ENCODE data around the gene POLD2.
"Not testable (repeated sequence)": the region's sequence is repeated elsewhere in the genome, so short reads cannot be mapped to it uniquely, and the experiment has no call there.

The POLD2 gene

GRCh38 chr7:44123190-44124003, at the start of gene POLD2:
POLD2 (minus strand) TSS chr7:44123548; CDS start chr7:44122053, 1,495 bp downstream.
- peaks cover 11% of the 10 kb centered on the region for H3K4me1 ChIP-seq

GRCh38 chr7:44172803-44173424, 49.6 kb upstream of the POLD2 start:
- no peak for DNase-seq (ENCODE audit: low spot score in 2 of 2)
- no peaks in the 10 kb centered on the region for H3K9me3 ChIP-seq
- H3K4me1 ChIP-seq = no peaks in the 10 kb centered on the region
- H3K27me3 ChIP-seq (ENCODE audit: low read depth) = peaks cover 12% of the 10 kb centered on the region
- in situ Hi-C loops (cut with MboI; ENCODE audit: low sequenced_read_pairs) = no loop called here
- no peak overlapping the region for H3K4me3 ChIP-seq
- no peaks in the 10 kb centered on the region for H3K36me3 ChIP-seq (replicated peaks)

More at GRCh38 chr7:44123190-44124003, at the start of gene POLD2:
- DNase-seq (ENCODE audit: low spot score in 2 of 2) = peak; percentile 95 to 99
- Histone ChIP-seq H3K4me3 (peak within 1 kb of the TSS; percentile 68), H3K27me3 (ENCODE audit: low read depth) (0 out of 2 replicates have a peak, but pooled peaks cover 3% of the 10 kb centered on the region), H3K9me3 (no peaks in the 10 kb centered on the region), H3K36me3 (replicated peaks) (peaks cover 35% of the 10 kb centered on the region)
- in situ Hi-C loops (cut with MboI; ENCODE audit: low sequenced_read_pairs) = no loop called here

GRCh38 chr7:44172352-44172751, 49.0 kb upstream of the POLD2 start:
- H3K4me1 ChIP-seq = no peaks in the 10 kb centered on the region
- DNase-seq (ENCODE audit: low spot score in 2 of 2) = no peak
- H3K27me3 ChIP-seq (ENCODE audit: low read depth) = peaks cover 16% of the 10 kb centered on the region
- H3K4me3 ChIP-seq = no peak overlapping the region
- no peaks in the 10 kb centered on the region for H3K36me3 ChIP-seq (replicated peaks)
- H3K9me3 ChIP-seq = no peaks in the 10 kb centered on the region
- in situ Hi-C loops (cut with MboI; ENCODE audit: low sequenced_read_pairs) = no loop called here

- peaks cover 17% of the 10 kb centered on the region for H3K27me3 ChIP-seq (ENCODE audit: low read depth)
- DNase-seq (ENCODE audit: low spot score in 2 of 2); H3K9me3 ChIP-seq; H3K36me3 ChIP-seq (replicated peaks); H3K4me1 ChIP-seq; H3K4me3 ChIP-seq; in situ Hi-C loops (cut with MboI; ENCODE audit: low sequenced_read_pairs): not testable (repeated sequence)
Measured at GRCh38 chr7:44171901-44172300, 48.6 kb upstream of the POLD2 start.

- no peak overlapping the region for H3K4me3 ChIP-seq
- H3K4me1 ChIP-seq = no peaks in the 10 kb centered on the region
- no peaks in the 10 kb centered on the region for H3K9me3 ChIP-seq
- in situ Hi-C loops (cut with MboI; ENCODE audit: low sequenced_read_pairs) = no loop called here
- H3K36me3 ChIP-seq (replicated peaks) = no peaks in the 10 kb centered on the region
- DNase-seq (ENCODE audit: low spot score in 2 of 2) = no peak
- H3K27me3 ChIP-seq (ENCODE audit: low read depth) = peaks cover 19% of the 10 kb centered on the region; the same call in 1 of the 2 replicates
Measured at GRCh38 chr7:44167920-44168319, 44.6 kb upstream of the POLD2 start.

GRCh38 chr7:44163591-44163990, 40.2 kb upstream of the POLD2 start:
- H3K4me3 ChIP-seq = no peak overlapping the region
- no peak for DNase-seq (ENCODE audit: low spot score in 2 of 2)
- in situ Hi-C loops (cut with MboI; ENCODE audit: low sequenced_read_pairs) = no loop called here
- H3K9me3 ChIP-seq = no peaks in the 10 kb centered on the region
- no peaks in the 10 kb centered on the region for H3K36me3 ChIP-seq (replicated peaks)
- H3K4me1 ChIP-seq = no peaks in the 10 kb centered on the region
- H3K27me3 ChIP-seq (ENCODE audit: low read depth) = 0 out of 2 replicates have a peak, but pooled peaks cover 14% of the 10 kb centered on the region

- in situ Hi-C loops (cut with MboI; ENCODE audit: low sequenced_read_pairs) = no loop called here
- no peak overlapping the region for H3K4me3 ChIP-seq
- no peaks in the 10 kb centered on the region for H3K9me3 ChIP-seq
- H3K27me3 ChIP-seq (ENCODE audit: low read depth) = 0 out of 2 replicates have a peak, but pooled peaks cover 11% of the 10 kb centered on the region
- no peak for DNase-seq (ENCODE audit: low spot score in 2 of 2)
- no peaks in the 10 kb centered on the region for H3K4me1 ChIP-seq
- H3K36me3 ChIP-seq (replicated peaks) = no peaks in the 10 kb centered on the region
Measured at GRCh38 chr7:44162785-44163395, 39.5 kb upstream of the POLD2 start.

GRCh38 chr7:44162179-44162578, 38.8 kb upstream of the POLD2 start:
- DNase-seq (ENCODE audit: low spot score in 2 of 2) = no peak
- Histone ChIP-seq H3K9me3 (no peaks in the 10 kb centered on the region), H3K4me3 (no peak overlapping the region), H3K4me1 (no peaks in the 10 kb centered on the region), H3K27me3 (ENCODE audit: low read depth) (0 out of 2 replicates have a peak, but pooled peaks cover 7% of the 10 kb centered on the region), H3K36me3 (replicated peaks) (no peaks in the 10 kb centered on the region)
- in situ Hi-C loops (cut with MboI; ENCODE audit: low sequenced_read_pairs) = no loop called here

GRCh38 chr7:44161371-44161770, 38.0 kb upstream of the POLD2 start:
- no peaks in the 10 kb centered on the region for H3K36me3 ChIP-seq (replicated peaks)
- no peaks in the 10 kb centered on the region for H3K4me1 ChIP-seq
- in situ Hi-C loops (cut with MboI; ENCODE audit: low sequenced_read_pairs) = no loop called here
- 0 out of 2 replicates have a peak, but pooled peaks cover 4% of the 10 kb centered on the region for H3K27me3 ChIP-seq (ENCODE audit: low read depth)
- no peaks in the 10 kb centered on the region for H3K9me3 ChIP-seq
- no peak for DNase-seq (ENCODE audit: low spot score in 2 of 2)
- no peak overlapping the region for H3K4me3 ChIP-seq

GRCh38 chr7:44159824-44160630, 36.7 kb upstream of the POLD2 start:
- Histone ChIP-seq H3K9me3 (no peaks in the 10 kb centered on the region), H3K4me1 (no peaks in the 10 kb centered on the region), H3K4me3 (no peak overlapping the region), H3K27me3 (ENCODE audit: low read depth) (0 out of 2 replicates have a peak, but pooled peaks cover 4% of the 10 kb centered on the region), H3K36me3 (replicated peaks) (no peaks in the 10 kb centered on the region)
- no peak for DNase-seq (ENCODE audit: low spot score in 2 of 2)
- in situ Hi-C loops (cut with MboI; ENCODE audit: low sequenced_read_pairs) = no loop called here

- Histone ChIP-seq H3K4me1 (no peaks in the 10 kb centered on the region), H3K36me3 (replicated peaks) (no peaks in the 10 kb centered on the region), H3K4me3 (no peak overlapping the region), H3K9me3 (no peaks in the 10 kb centered on the region), H3K27me3 (ENCODE audit: low read depth) (0 out of 2 replicates have a peak, but pooled peaks cover 4% of the 10 kb centered on the region)
- DNase-seq (ENCODE audit: low spot score in 2 of 2) = no peak
- in situ Hi-C loops (cut with MboI; ENCODE audit: low sequenced_read_pairs) = no loop called here
Measured at GRCh38 chr7:44158873-44159631, 35.7 kb upstream of the POLD2 start.

GRCh38 chr7:44158096-44158872, 34.9 kb upstream of the POLD2 start:
- no peaks in the 10 kb centered on the region for H3K9me3 ChIP-seq
- no peaks in the 10 kb centered on the region for H3K4me1 ChIP-seq
- no peaks in the 10 kb centered on the region for H3K36me3 ChIP-seq (replicated peaks)
- no peak for DNase-seq (ENCODE audit: low spot score in 2 of 2)
- H3K4me3 ChIP-seq = no peak overlapping the region
- H3K27me3 ChIP-seq (ENCODE audit: low read depth) = 0 out of 2 replicates have a peak, but pooled peaks cover 4% of the 10 kb centered on the region
- in situ Hi-C loops (cut with MboI; ENCODE audit: low sequenced_read_pairs) = no loop called here

All from HAP-1 (cell line).